Measurements from ENCODE around the gene BCAT1.

Gene BCAT1

GRCh38 chr12:24977060-24977459, 28.2 kb upstream of the BCAT1 start:
- in situ Hi-C loops (cut with HindIII; ENCODE audit: low sequenced_read_pairs): no loop called here
- no peak for TF ChIP-seq CTCF (IDR thresholded peaks at IDR 0.05; ENCODE audit: low read depth, low read length)
- DNase-seq (ENCODE audit: low read depth, low spot score): no peak
- no peak overlapping the region for H3K4me3 ChIP-seq (ENCODE audit: low read depth, low read length)

DNA sequence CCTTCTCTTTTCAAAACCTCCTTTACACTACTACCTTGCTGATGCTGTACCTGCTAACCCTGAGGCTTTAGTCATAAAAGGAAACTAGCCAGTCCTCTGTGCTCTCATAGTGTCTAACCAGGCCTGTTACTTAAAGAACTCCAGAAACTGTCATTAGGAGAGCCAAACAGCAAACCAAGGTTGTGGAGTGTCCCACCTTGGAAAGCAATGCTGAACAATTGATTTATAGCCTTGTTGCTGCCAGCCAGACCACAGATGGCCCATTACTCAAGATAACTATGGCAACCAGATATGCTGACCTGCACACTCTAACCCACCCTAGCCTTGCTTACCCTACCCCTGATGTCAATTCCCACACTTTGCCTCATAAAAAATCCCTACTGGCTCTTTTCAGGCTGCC, 26.5 kb upstream of the BCAT1 start:
- DNase-seq (ENCODE audit: low read depth, low spot score): no peak
- in situ Hi-C loops (cut with HindIII; ENCODE audit: low sequenced_read_pairs): no loop called here
- H3K4me3 ChIP-seq (ENCODE audit: low read depth, low read length): no peak overlapping the region
- TF ChIP-seq CTCF (IDR thresholded peaks at IDR 0.05; ENCODE audit: low read depth, low read length): no peak

- no peak for TF ChIP-seq CTCF (IDR thresholded peaks at IDR 0.05; ENCODE audit: low read depth, low read length)
- H3K4me3 ChIP-seq (ENCODE audit: low read depth, low read length): no peak overlapping the region
- DNase-seq (ENCODE audit: low read depth, low spot score): no peak
- in situ Hi-C loops (cut with HindIII; ENCODE audit: low sequenced_read_pairs): no loop called here
These were observed 25.3 kb upstream of the BCAT1 start for GRCh38 chr12:24974216-24974615.

DNA sequence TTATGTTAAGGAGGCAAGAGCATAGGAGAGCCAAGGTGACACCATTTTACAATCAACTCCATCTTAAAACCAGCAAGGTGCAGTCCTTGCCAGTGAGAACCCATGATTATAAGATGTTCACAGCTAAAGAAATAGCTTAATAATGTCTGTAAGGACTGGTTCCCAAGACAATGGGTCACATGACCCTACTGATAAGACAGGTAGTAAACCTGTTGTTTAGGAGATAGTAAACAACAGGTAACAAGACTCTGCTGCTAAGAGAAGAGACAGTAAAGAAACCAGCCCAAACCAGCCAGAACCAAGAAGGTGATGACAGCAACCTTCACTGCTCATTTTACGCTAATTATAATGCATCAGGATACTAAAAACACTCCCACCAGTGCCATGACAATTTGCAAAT, 23.2 kb upstream of the BCAT1 start:
- no peak for DNase-seq (ENCODE audit: low read depth, low spot score)
- TF ChIP-seq CTCF (IDR thresholded peaks at IDR 0.05; ENCODE audit: low read depth, low read length): no peak
- in situ Hi-C loops (cut with HindIII; ENCODE audit: low sequenced_read_pairs): no loop called here
- H3K4me3 ChIP-seq (ENCODE audit: low read depth, low read length): no peak overlapping the region

GRCh38 chr12:24970177-24970576, 21.3 kb upstream of the BCAT1 start:
- TF ChIP-seq CTCF (IDR thresholded peaks at IDR 0.05; ENCODE audit: low read depth, low read length): no peak
- DNase-seq (ENCODE audit: low read depth, low spot score): no peak
- in situ Hi-C loops (cut with HindIII; ENCODE audit: low sequenced_read_pairs): no loop called here
- no peak overlapping the region for H3K4me3 ChIP-seq (ENCODE audit: low read depth, low read length)

GRCh38 chr12:24966951-24967564, 18.2 kb upstream of the BCAT1 start:
- in situ Hi-C loops (cut with HindIII; ENCODE audit: low sequenced_read_pairs): no loop called here
- no peak overlapping the region for H3K4me3 ChIP-seq (ENCODE audit: low read depth, low read length)
- TF ChIP-seq CTCF (IDR thresholded peaks at IDR 0.05; ENCODE audit: low read depth, low read length): no peak
- DNase-seq (ENCODE audit: low read depth, low spot score): no peak

DNA sequence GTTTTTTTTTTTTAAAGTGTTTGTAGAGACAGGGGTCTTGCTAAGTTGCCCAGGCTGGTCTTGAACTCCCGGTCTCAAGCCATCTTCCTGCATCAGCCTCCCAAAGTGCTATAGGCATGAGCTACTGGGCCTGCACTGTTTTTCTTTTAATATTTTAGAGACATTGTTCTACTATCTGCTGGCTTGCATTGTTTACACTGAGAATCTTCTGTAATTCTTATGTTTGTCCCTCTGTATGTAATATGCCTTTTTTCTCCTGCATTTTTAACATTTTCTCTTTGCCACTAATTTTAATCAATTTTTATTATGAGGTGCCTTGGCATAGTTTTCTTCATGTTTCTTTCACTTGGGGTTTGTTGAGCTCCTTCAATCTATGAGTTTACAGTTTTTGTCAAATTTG, 15.4 kb upstream of the BCAT1 start:
- in situ Hi-C loops (cut with HindIII; ENCODE audit: low sequenced_read_pairs): no loop called here
- TF ChIP-seq CTCF (IDR thresholded peaks at IDR 0.05; ENCODE audit: low read depth, low read length): no peak
- no peak overlapping the region for H3K4me3 ChIP-seq (ENCODE audit: low read depth, low read length)
- DNase-seq (ENCODE audit: low read depth, low spot score): no peak

All from astrocyte of the spinal cord (primary cell).